H1 (cell line): ENCODE data around the gene PTPRR.

Experiments
- ATF3 ChIP-seq: IDR thresholded peaks from 2 replicates; pipeline ENCODE4 v1.6.1; 2011; ENCODE audit warnings: low read depth, mild to moderate bottlenecking, low read length; ENCODE audit not compliant: insufficient read depth
- BACH1 ChIP-seq: IDR thresholded peaks from 2 replicates; pipeline ENCODE4 v1.6.1; 2012; ENCODE audit warnings: low read length, improper control_type of control experiment
- CTCF ChIP-seq, 3 experiments: IDR thresholded peaks; 1 replicate in 2 of 3; 2 replicates in 1 of 3; pipeline versions ENCODE4 v1.5.1 to v1.6.1; 2011; ENCODE audit warnings: low read length in 3 of 3, mild to moderate bottlenecking in 3 of 3, inconsistent platforms in 2 of 3, low read depth in 1 of 3, moderate library complexity in 1 of 3; ENCODE audit not compliant: insufficient read depth in 1 of 3; ENCODE audit errors: control extremely low read depth in 1 of 3
- EZH2 ChIP-seq: fragments of 200-600 bp; sonication (generic); IDR thresholded peaks from 2 replicates; pipeline ENCODE4 v1.7.1; 2012; ENCODE audit warnings: low read depth, mild to moderate bottlenecking, moderate library complexity, low read length, inconsistent platforms; ENCODE audit not compliant: severe bottlenecking
- JUND ChIP-seq: IDR thresholded peaks from 2 replicates; pipeline ENCODE4 v1.6.1; 2011; ENCODE audit warnings: mild to moderate bottlenecking, improper control_type of control experiment, low read length
- NANOG ChIP-seq: IDR thresholded peaks from 2 replicates; pipeline ENCODE4 v1.6.1; 2011; ENCODE audit warnings: low read length, low read depth, mild to moderate bottlenecking, inconsistent platforms; ENCODE audit not compliant: insufficient read depth, poor library complexity, severe bottlenecking
- POLR2A ChIP-seq, 2 experiments: IDR thresholded peaks; 1 replicate in 1 of 2; 2 replicates in 1 of 2; pipeline ENCODE4 v1.6.1; 2011; ENCODE audit warnings: low read depth in 2 of 2, low read length in 2 of 2, mild to moderate bottlenecking in 2 of 2; ENCODE audit errors: control extremely low read depth in 1 of 2
- POU5F1 ChIP-seq: IDR thresholded peaks from 2 replicates; pipeline ENCODE4 v1.6.1; 2011; ENCODE audit warnings: low read depth, mild to moderate bottlenecking, low read length, moderate library complexity
- USF2 ChIP-seq: IDR thresholded peaks from 2 replicates; pipeline ENCODE4 v1.6.1; 2011; ENCODE audit warnings: low read length, improper control_type of control experiment
- YY1 ChIP-seq: IDR thresholded peaks from 2 replicates; pipeline ENCODE4 v1.6.1; 2011; ENCODE audit warnings: low read depth, mild to moderate bottlenecking, low read length

- TF ChIP-seq CTCF (IDR thresholded peaks at IDR 0.05; ENCODE audit: control extremely low read depth in 1 of 3, insufficient read depth in 1 of 3, low read depth in 1 of 3, low read length in 3 of 3) (no peak), BACH1 (no peak), POLR2A (IDR thresholded peaks at IDR 0.05; ENCODE audit: control extremely low read depth in 1 of 2, low read depth in 2 of 2, low read length in 2 of 2) (no peak), YY1 (no peak), ATF3 (no peak), JUND (no peak), POU5F1 (no peak), EZH2 (no peak), USF2 (no peak), NANOG (no peak)
Measured at GRCh38 chr12:70845268-70845667, 75.3 kb downstream of the PTPRR start.
